IPS-18c (cell line): Measurements from ENCODE around the gene BPIFB2.

Experiments used
- H3K4me3 ChIP-seq: 2 replicates; pipeline ENCODE4 v1.7.0; 2013; ENCODE audit warnings: low read depth, mild to moderate bottlenecking, low read length, moderate library complexity; ENCODE audit not compliant: insufficient read depth
- H3K9me3 ChIP-seq: one replicate; pipeline ENCODE4 v1.6.1; 2013; ENCODE audit warnings: mild to moderate bottlenecking, low read length, moderate library complexity; ENCODE audit not compliant: control insufficient read depth, insufficient read depth

The BPIFB2 gene

GRCh38 chr20:33064572-33065287 lies 57.2 kb downstream of the BPIFB2 start:
- Histone ChIP-seq H3K4me3 (no peak overlapping the region), H3K9me3 (no peaks in the 10 kb centered on the region)

GRCh38 chr20:33065785-33066184 lies 58.3 kb downstream of the BPIFB2 start:
- Histone ChIP-seq H3K9me3 (no peaks in the 10 kb centered on the region), H3K4me3 (no peak overlapping the region)

GRCh38 chr20:33067806-33068205 lies 60.3 kb downstream of the BPIFB2 start:
- H3K9me3 ChIP-seq: no peaks in the 10 kb centered on the region
- H3K4me3 ChIP-seq: no peak overlapping the region

GRCh38 chr20:33068251-33068939 lies 60.9 kb downstream of the BPIFB2 start:
- no peaks in the 10 kb centered on the region for H3K9me3 ChIP-seq
- H3K4me3 ChIP-seq: no peak overlapping the region

- Histone ChIP-seq H3K4me3 (no peak overlapping the region), H3K9me3 (no peaks in the 10 kb centered on the region)
These were observed 62.2 kb downstream of the BPIFB2 start for GRCh38 chr20:33069673-33070072.

GRCh38 chr20:33070111-33071053 lies 62.9 kb downstream of the BPIFB2 start:
- Histone ChIP-seq H3K9me3 (no peaks in the 10 kb centered on the region), H3K4me3 (no peak overlapping the region)

GRCh38 chr20:33071198-33071597 lies 63.7 kb downstream of the BPIFB2 start:
- Histone ChIP-seq H3K4me3 (no peak overlapping the region), H3K9me3 (no peaks in the 10 kb centered on the region)

GRCh38 chr20:33072362-33072761 lies 64.9 kb downstream of the BPIFB2 start:
- H3K4me3 ChIP-seq: no peak overlapping the region
- H3K9me3 ChIP-seq: no peaks in the 10 kb centered on the region

GRCh38 chr20:33072813-33073212 lies 65.3 kb downstream of the BPIFB2 start:
- H3K9me3 ChIP-seq: no peaks in the 10 kb centered on the region
- no peak overlapping the region for H3K4me3 ChIP-seq
